Stimulated activated CD4-positive, alpha-beta T cell treated with anti-CD3 and anti-CD28 coated beads, Interleukin-2, amount 100 ng/mL, for 48 hours (primary cell): ENCODE data around the gene TNIK.

Experiments
- DNase-seq, 2 donors: peaks; one replicate each; pipeline ENCODE4 v3.0.0-alpha.2; 2020

TNIK gene

DNA sequence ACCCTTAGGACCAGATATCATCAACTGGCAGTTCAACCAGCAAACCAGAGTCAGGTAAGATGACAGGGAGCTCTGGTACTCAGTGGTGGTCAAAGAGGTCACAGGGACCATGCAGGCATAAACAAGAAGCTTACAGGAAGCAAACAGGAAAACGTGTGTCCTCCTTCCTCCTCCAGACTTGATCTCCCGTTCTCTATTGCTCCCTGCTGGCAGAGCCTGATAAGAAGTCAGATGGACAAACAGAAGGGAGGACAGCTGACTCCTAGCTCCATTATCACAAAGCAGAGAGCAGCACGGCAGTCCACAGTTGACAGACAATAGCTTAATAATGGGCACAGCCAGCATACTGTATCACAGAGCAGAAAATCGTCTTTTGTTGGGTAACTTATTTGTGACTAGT is 277.2 kb downstream of the TNIK start:
- DNase-seq, result no peak

GRCh38 chr3:171181907-171182690 is 278.1 kb downstream of the TNIK start:
- no peak for DNase-seq

- no peak for DNase-seq
Observed at GRCh38 chr3:171178714-171179113, 281.5 kb downstream of the TNIK start.

DNA sequence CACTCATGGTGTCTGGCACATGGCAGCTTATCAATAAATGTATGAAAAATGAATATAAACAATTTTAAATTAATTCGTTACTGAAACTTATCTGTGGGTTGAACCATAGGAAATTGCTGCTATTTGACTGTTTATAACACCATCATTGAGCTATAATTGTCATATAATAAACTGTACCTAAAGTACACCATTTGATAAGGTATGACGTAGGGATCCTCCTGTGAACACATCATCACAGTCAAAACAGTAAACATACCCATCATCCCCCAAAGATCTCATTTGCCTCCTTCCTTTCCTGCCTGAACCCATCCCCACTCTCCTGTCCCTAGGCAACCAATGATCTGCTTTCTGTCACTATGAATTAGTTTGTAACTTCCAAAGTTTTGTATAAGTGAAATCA is 282.7 kb downstream of the TNIK start:
- no peak for DNase-seq

- no peak for DNase-seq
Observed at GRCh38 chr3:171177056-171177455, 283.1 kb downstream of the TNIK start.

- no peak for DNase-seq
Observed at GRCh38 chr3:171176244-171176933, 283.8 kb downstream of the TNIK start.

DNA sequence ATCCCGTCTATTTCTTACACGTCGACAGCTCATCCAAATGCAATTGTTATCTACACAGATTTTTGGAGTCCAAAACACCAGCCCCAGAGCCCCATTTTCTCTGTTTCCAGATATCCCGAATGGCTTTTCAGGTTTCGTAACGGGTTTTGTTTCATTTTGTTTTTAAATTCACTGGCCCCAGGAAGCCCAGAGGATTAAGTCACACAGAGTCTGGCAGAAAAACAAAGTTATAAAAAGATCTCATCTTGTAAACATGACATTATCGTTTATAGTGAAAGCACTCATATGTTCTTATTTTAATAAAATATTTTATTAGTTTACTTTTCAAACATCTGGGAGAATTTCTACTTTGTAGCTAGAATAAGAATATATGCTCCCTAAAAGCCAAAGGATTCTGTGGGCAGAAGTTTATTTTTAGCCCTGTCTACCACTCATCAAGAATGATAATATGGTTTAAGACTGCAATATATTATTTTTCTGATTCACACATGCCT is 284.4 kb downstream of the TNIK start:
- no peak for DNase-seq

DNA sequence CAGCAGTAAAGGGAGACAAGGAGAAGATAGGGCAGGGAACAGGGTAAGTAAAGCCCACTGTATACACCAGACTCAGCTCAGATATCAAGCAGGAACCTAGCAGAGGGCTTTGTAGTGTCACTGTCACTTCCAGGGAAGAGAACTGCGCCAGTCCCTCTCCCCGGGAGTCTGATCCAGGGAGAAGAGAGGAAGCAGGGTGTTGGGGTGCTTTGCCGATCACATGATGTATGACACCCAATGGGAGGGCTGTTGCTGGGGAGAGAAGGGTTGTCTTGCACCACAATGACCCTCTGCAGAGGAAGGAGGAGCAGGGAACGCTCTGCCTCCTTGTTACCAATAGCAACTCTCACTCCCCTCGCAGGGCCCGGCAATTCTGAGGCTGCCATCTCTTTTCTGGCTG is 286.5 kb downstream of the TNIK start:
- DNase-seq, result no peak

GRCh38 chr3:171172070-171172469 is 288.1 kb downstream of the TNIK start:
- peak; percentile 15 to 18 for DNase-seq

GRCh38 chr3:171169866-171170265 is 290.3 kb downstream of the TNIK start:
- no peak for DNase-seq

DNA sequence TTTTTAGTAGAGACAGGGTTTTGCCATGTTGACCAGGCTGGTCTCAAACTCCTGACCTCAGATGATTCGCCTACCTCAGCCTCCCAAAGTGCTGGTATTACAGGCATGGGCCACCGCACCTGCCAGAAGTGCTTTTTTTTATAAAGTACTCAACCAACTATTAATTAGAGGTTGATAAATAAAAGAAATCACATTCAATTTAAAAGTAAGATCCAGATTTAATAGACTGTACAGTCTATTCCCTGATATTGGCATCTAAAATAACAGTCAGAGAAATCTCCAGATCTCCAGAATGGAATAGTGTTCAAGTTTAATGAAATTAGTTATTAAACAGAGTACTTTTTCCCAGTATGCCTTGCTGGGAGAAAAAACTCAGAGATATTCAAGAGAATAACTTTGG is 290.8 kb downstream of the TNIK start:
- DNase-seq, result no peak

DNA sequence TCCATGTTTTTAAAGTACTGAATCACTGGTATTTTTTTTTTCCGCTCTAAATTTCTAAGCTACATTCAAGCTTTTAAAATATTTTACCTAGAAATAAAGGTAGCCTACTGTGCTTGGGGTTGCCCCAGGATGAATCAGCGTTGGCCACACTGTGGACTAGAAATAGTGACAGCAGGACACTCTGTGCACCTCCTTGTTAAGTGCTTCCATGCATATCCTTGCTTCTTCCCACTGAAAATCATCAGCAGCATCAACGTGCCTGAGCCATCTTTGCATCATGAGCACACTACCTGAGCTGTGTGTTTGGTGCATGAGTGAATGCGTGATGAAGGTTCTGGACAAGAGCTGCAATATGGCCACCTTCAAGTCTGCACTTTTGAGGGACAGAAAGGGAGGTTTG is 291.7 kb downstream of the TNIK start:
- no peak for DNase-seq

- no peak for DNase-seq
Observed at GRCh38 chr3:171168086-171168485, 292.1 kb downstream of the TNIK start.

- DNase-seq, result no peak
Observed at GRCh38 chr3:171165983-171166382, 294.2 kb downstream of the TNIK start.

DNA sequence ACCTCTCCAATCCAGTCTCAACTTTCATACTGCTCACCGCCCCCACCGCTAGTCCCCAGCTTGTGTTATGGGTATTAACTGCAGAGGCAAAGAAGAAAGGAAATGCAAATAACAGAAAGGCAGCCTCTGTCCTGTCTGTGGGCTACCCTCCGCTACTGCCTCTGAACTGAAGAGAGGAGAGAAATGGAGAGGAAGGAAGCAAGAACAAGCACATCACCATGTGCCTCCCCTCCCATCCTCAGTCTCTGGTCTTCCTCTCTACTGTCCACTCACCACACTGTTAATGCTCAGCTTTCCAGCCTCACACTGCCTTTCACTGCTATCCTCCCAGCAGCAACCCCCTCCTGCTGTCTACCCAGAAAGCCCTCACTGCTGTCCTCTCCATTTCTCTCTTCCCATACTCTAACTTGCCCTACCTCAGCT is 294.7 kb downstream of the TNIK start:
- no peak for DNase-seq

DNA sequence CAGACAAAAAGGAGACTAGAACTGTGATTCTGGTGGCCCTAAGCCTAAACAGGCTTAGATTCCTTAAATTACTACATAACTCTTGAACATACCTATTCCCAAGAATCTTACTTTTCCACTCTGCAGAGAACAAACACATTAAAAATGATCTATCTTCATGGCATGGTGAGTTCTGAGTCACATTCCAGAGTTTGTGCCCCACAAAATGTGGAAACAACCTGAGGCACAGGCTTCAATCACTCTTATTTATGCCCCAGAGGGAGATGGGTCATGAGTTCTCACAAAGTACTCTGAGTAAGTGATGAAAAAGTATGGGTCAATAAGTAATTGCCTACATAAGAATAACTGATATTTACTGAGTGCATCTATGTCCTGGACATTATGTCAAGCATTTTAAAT is 296.1 kb downstream of the TNIK start:
- no peak for DNase-seq

DNA sequence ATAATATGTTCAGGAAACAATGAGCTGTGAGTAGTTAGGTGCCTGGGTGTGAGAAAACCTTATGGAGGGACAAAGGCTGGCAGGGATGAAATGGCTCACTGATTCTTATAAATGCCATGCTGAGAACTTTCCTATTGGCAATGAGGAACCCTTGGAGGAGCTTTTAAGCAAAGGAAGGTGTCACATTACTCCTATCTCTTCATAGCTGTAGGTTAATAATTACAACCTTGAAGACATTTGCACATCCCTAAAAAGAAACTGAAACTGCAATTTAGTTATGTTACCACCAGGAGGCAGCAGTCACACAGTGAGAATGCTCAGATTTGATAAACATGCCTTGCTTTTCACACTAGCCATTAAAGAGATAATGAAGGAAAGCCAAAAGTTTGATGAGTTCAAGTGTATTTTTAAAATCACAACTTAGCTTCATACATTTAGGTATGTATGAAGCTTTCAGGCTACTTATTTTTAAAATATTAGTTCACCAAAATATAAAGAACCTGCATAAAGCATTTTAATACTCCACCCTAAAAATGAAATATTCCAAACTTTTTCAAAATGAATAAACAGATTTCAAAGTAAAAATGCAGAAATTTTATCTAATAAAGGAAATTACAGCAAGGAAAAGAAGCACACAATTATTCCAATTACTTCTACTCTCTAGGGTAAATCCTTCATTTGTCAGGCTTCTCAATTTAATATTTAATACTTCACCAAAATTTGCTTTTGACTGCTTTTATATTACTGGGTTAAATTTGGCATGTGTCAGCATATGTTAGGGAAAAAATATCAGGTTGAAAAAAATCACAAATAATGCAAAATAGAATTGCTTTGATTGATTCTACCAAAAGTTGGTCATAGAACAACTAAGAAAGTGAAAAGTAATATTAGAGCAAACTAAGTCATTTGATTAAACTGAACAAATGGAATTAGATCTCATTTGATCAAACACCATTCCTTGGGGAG is 296.8 kb downstream of the TNIK start:
- DNase-seq, result peak in 1 of 2 donors; percentile 11

DNA sequence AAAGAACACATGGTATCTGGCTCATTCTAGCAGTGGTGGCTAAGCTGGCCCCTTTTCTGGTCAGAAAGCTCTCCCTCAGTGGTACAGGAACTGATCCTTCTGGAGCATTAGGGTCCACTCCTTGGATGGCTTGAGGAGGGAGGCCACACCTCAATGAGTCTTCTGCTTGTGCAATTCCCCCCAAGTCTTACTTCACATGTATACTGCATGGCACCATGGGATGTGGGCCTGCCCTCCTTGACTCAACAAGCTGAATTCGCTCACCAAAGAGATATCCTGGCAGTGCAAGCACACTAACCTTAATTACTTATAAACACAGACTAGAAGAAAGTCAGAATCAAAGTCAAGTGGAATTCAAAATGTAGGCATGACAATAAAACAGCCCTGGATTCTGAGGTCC is 299.9 kb downstream of the TNIK start:
- no peak for DNase-seq

DNA sequence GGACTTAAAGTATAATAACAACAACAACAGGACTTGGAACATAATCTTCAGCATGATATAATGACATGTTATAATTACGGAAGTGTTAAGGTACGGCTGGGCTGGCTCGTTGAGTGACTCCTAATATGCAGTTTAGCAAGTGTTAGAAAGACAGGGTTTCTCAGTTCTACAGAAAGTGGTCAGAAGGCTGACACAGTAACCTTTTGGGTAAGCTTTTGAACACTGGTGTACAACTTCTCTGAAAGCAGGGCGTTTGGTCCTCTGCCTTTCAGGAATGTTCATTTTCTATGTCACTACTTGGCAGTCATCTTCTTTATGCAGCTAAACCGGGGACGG is 300.4 kb downstream of the TNIK start:
- no peak for DNase-seq

DNA sequence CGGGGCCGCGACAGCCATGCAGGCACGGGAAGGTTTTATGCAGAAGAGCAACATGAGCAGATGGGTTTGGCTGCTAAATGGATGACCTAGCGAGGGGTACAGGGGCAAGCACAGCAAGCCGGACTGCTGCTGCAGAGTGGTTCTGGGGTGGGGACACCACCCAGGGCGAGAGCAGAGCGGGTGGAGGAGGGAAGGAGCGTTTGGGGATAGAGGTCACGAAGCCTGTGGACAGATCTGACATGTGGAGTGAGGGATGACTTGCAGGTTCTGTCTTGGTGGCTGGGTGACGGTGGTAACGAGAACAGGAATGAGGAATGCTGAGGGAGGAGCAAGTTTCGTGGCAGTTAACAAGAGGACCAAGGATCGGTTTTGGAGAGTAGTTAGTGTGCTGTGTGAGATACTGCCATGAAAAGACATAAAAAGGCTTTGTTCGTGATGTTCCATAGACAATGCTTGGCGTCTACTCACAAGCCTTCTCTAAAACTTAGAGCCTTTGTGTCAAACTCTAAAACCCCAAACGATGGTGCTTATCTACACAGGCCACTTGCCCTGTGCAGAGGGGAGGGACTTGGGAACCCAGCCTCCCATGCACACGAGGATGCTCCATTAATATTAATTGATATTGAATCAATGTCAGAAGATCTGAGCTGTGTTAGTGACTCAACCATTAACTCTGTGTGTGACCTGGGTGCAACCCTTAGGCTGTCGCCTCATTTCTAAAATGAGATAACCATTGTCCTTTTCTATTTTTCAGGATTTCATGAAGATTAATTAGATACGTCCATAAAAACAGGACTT is 301.0 kb downstream of the TNIK start:
- DNase-seq, result no peak

GRCh38 chr3:171157980-171158379 is 302.2 kb downstream of the TNIK start:
- DNase-seq, result no peak

GRCh38 chr3:171157286-171157685 is 302.9 kb downstream of the TNIK start:
- no peak for DNase-seq
